A549 (cell line): ENCODE measurements around the gene CALML4. TPM values are rescaled to one million over a fixed set of nuclear protein-coding genes. Genes with fewer than 3 reads are reported as not detected.
"Not testable (repeated sequence)": the region's sequence is repeated elsewhere in the genome, so short reads cannot be mapped to it uniquely, and the experiment has no call there.

Experiments
- ATAC-seq, 2 experiments: fragments of 200-7000 bp in 1 of 2; fragments of >200 bp in 1 of 2; cut with Nextera tagmentation in 1 of 2; cut with Tn5 transposase in 1 of 2; 3 replicates each; pipeline versions ENCODE4 v1.8.0 to v1.9.1; 2018 to 2020; ENCODE audit warnings: mild to moderate bottlenecking in 1 of 2, moderate library complexity in 1 of 2
- CTCF ChIA-PET: fragments of 300-600 bp; sonication (Branson Sonifier 250); formaldehyde crosslinking; extraction: SDS; loops from one replicate; lab custom pipeline; 2021; ENCODE audit warnings: antibody characterized with exemption, inconsistent platforms; lab: Yijun Ruan, JAX
- POLR2A ChIA-PET: fragments of 350-600 bp; formaldehyde crosslinking; extraction: SDS; loops from one replicate; lab custom pipeline; 2021; ENCODE audit warnings: antibody characterized with exemption, inconsistent platforms; lab: Yijun Ruan, JAX
- DNase-seq, 2 experiments: peaks; one replicate each; pipeline versions ENCODE4 v3.0.0 to v3.0.0-alpha.2; 2011 to 2016; ENCODE audit warnings: low read depth in 1 of 2, low spot score in 1 of 2
- FAIRE-seq: peaks from 2 replicates; lab custom pipeline; 2011; peaks lifted over from hg19 to GRCh38; lab: Jason Lieb, UNC
- H3K27ac ChIP-seq, 2 experiments: fragments of >200 bp; sonication (Bioruptor Twin); formaldehyde crosslinking; 3 replicates each; pipeline ENCODE4 v1.5.1; 2016 to 2017
- H3K4me1 ChIP-seq: fragments of >200 bp; sonication (Bioruptor Twin); formaldehyde crosslinking; 3 replicates; pipeline ENCODE4 v1.6.1; 2016
- H3K4me2 ChIP-seq: fragments of >200 bp; sonication (Bioruptor Twin); formaldehyde crosslinking; 3 replicates; pipeline ENCODE4 v1.6.1; 2016
- H3K4me3 ChIP-seq: fragments of >200 bp; sonication (Bioruptor Twin); formaldehyde crosslinking; 3 replicates; pipeline ENCODE4 v1.5.1; 2016
- H3K9me3 ChIP-seq: fragments of >200 bp; sonication (Bioruptor Twin); formaldehyde crosslinking; 3 replicates; pipeline ENCODE4 v1.6.1; 2016
- ATOH8 ChIP-seq: fragments of 250-450 bp; sonication (Bioruptor Pico); IDR thresholded peaks from 2 replicates; pipeline ENCODE4 v1.5.0; 2020; ENCODE audit warnings: low read depth, mild to moderate bottlenecking, moderate library complexity
- CBX2 ChIP-seq: fragments of 200-600 bp; sonication (generic); IDR thresholded peaks from 2 replicates; pipeline ENCODE4 v1.6.1; 2016; ENCODE audit warnings: low read depth, mild to moderate bottlenecking, borderline replicate concordance
- ELK1 ChIP-seq: fragments of 150-350 bp; IDR thresholded peaks from 2 replicates; pipeline ENCODE4 v1.6.1; 2014; ENCODE audit warnings: low read depth, mild to moderate bottlenecking, low read length
- HEYL ChIP-seq: fragments of 250-450 bp; sonication (Bioruptor Pico); IDR thresholded peaks from 2 replicates; pipeline ENCODE4 v1.8.0; 2021; ENCODE audit warnings: mild to moderate bottlenecking, moderate library complexity
- PHF8 ChIP-seq: fragments of 200-600 bp; sonication (generic); IDR thresholded peaks from 2 replicates; pipeline ENCODE4 v1.6.1; 2016; ENCODE audit warnings: low read depth, mild to moderate bottlenecking, antibody characterized with exemption, moderate library complexity, borderline replicate concordance
- POLR2A ChIP-seq: IDR thresholded peaks from 2 replicates; pipeline ENCODE4 v1.6.1; 2012; ENCODE audit warnings: mild to moderate bottlenecking, low read length
- TFCP2L1 ChIP-seq: fragments of 250-450 bp; sonication (Bioruptor Pico); IDR thresholded peaks from 2 replicates; pipeline ENCODE4 v1.5.0; 2021; ENCODE audit warnings: mild to moderate bottlenecking
- USF2 ChIP-seq: fragments of 450-650 bp; IDR thresholded peaks from 2 replicates; pipeline ENCODE4 v1.6.1; 2014; ENCODE audit warnings: antibody characterized with exemption
- ZC3H11A ChIP-seq: fragments of 450-650 bp; IDR thresholded peaks from 2 replicates; pipeline ENCODE4 v1.6.1; 2014; ENCODE audit warnings: antibody characterized with exemption, mild to moderate bottlenecking
- ZFP36 ChIP-seq: fragments of 450-650 bp; IDR thresholded peaks from 2 replicates; pipeline ENCODE4 v1.6.1; 2014; ENCODE audit warnings: borderline replicate concordance; ENCODE audit not compliant: partially characterized antibody
- WGBS: methylation state at CpG from one replicate; pipeline ENCODE4 v1.1.6; 2017; ENCODE audit errors: missing lambda C conversion rate; 5-methylcytosine and 5-hydroxymethylcytosine counted together
- polyA plus RNA-seq, 4 experiments: library from polyadenylated mRNA; depleted of rRNA in 3 of 4; stranded (reverse); fragments of >200 nt; fragmentation: RNase III in 1 of 4; extraction: RNeasy Plus Mini Kit Qiagen cat#74134 plus additional on column Dnase treatment in 1 of 4; gene quantifications; 2 replicates in 3 of 4; 3 replicates in 1 of 4; pipeline ENCODE4 v1.2.3, GENCODE V29; 2011 to 2017

The CALML4 gene
- polyA plus RNA-seq, 2 of the 4 experiments (the other 2 are of a cell fraction) = 12.1 to 18.2 TPM

- TF ChIP-seq ATOH8 (CRISPR knock-in tag) (no peak), HEYL (no peak), POLR2A (peak; percentile 60)
- TF ChIP-seq, all 56 proteins: peak for 15
Measured at GRCh38 chr15:68229386-68230156, 24.4 kb upstream of the CALML4 start, which contains the start of gene CLN6 (continued).

GRCh38 chr15:68228971-68229385, 23.8 kb upstream of the CALML4 start:
- ChIA-PET CTCF (interaction anchor here (0.6 to 2.1 kb wide), 5 partner anchors 10 to 267 kb away, joined by 3 to 8 read pairs (median 6); no protein-coding TSS in a partner anchor), POLR2A (interaction anchor here (0.6 to 2.7 kb wide), 3 partner anchors 9 to 582 kb away, joined by 5 to 12 read pairs (median 6); partner anchors contain the start of gene FEM1B)
- Histone ChIP-seq H3K4me2 (peak overlapping the region; percentile 80), H3K27ac (peak overlapping the region; percentile 94 to 96), H3K9me3 (no peaks in the 10 kb centered on the region), H3K4me3 (peak overlapping the region; percentile 67), H3K4me1 (peaks cover 25% of the 10 kb centered on the region)
- FAIRE-seq (no peak), ATAC-seq (peak; percentile 8 to 46; a peak in 4 of 6 replicates), DNase-seq (peak in 1 of 2 experiments; percentile 19)
- TF ChIP-seq ZC3H11A (0 out of 2 replicates have a peak, but pooled peaks have one; percentile 9), HEYL (no peak), PHF8 (peak; percentile 54; the same call in 1 of the 2 replicates), USF2 (no peak; the same call in 1 of the 2 replicates), TFCP2L1 (CRISPR knock-in tag) (peak; percentile 28; the same call in 1 of the 2 replicates)
- WGBS = under 1% methylated on average over 30 of the region's 39 CpGs

- peak; percentile 2 to 13; a peak in 3 of 6 replicates for ATAC-seq
- POLR2A ChIA-PET = interaction anchor here (0.6 to 2.7 kb wide), 2 partner anchors 49 to 163 kb away, joined by 6 to 12 read pairs; partner anchors contain the start of gene FEM1B
- Histone ChIP-seq H3K9me3 (no peaks in the 10 kb centered on the region), H3K27ac (peak overlapping the region; percentile 94 to 96), H3K4me2 (peak overlapping the region; percentile 80), H3K4me1 (peaks cover 25% of the 10 kb centered on the region), H3K4me3 (peak overlapping the region; percentile 67)
- CTCF ChIA-PET = interaction anchor here (1.3 to 2.1 kb wide), 4 partner anchors 10 to 78 kb away, joined by 4 to 8 read pairs (median 6); no protein-coding TSS in a partner anchor
- WGBS = 45% methylated on average over 25 of the region's 25 CpGs
- TF ChIP-seq ELK1 (no peak), CBX2 (no peak), ZFP36 (peak; percentile 99)
- TF ChIP-seq, all 56 proteins: peak for 1
- DNase-seq (peak in 1 of 2 experiments; percentile 26), FAIRE-seq (no peak)
Measured at GRCh38 chr15:68228143-68228970, 23.2 kb upstream of the CALML4 start.

- H3K27ac ChIP-seq = peak overlapping the region in 1 of 2 experiments; percentile 94; a peak in 3 of 6 replicates
- CTCF ChIA-PET = interaction anchor here (1.0 to 2.1 kb wide), 6 partner anchors 9 to 648 kb away, joined by 3 to 10 read pairs (median 6); no protein-coding TSS in a partner anchor
- peaks cover 23% of the 10 kb centered on the region for H3K4me1 ChIP-seq
- H3K4me2 ChIP-seq = peak overlapping the region; percentile 80
- H3K9me3 ChIP-seq = no peaks in the 10 kb centered on the region
- WGBS = 83% methylated on average over 9 of the region's 9 CpGs
- DNase-seq = no peak
- POLR2A ChIA-PET = interaction anchor here (0.6 to 2.7 kb wide), 2 partner anchors 50 to 163 kb away, joined by 6 to 12 read pairs; partner anchors contain the start of gene FEM1B
- ATAC-seq = no peak
- H3K4me3 ChIP-seq = peak overlapping the region; percentile 67; the same call in 2 of the 3 replicates
- TF ChIP-seq ZC3H11A = no peak
- FAIRE-seq = no peak
Measured at GRCh38 chr15:68227643-68228142, 22.6 kb upstream of the CALML4 start.

GRCh38 chr15:68225442-68225841, 20.3 kb upstream of the CALML4 start:
- FAIRE-seq, H3K4me2 ChIP-seq, DNase-seq, H3K4me3 ChIP-seq, ATAC-seq, H3K27ac ChIP-seq, POLR2A ChIA-PET, H3K9me3 ChIP-seq: not testable (repeated sequence)
- WGBS = 90% methylated on average over 4 of the region's 4 CpGs
- CTCF ChIA-PET = interaction anchor here (1.1 to 3.2 kb wide), 4 partner anchors 9 to 650 kb away, joined by 4 to 15 read pairs (median 7); no protein-coding TSS in a partner anchor
- H3K4me1 ChIP-seq = peaks cover 17% of the 10 kb centered on the region
